Mammary epithelial cell (primary cell): ENCODE measurements around the gene STK26.

Experiments used
- EZH2 ChIP-seq: IDR thresholded peaks from 2 replicates; pipeline ENCODE4 v1.6.1; 2012; ENCODE audit warnings: low read length, inconsistent platforms, borderline replicate concordance
- TF ChIP-seq, protein P1 (sequence below), 2 donors: IDR thresholded peaks in 1 of 2; conservative IDR thresholded peaks in 1 of 2; 2 replicates each; pipeline ENCODE4 v1.5.1; 2011 to 2012; ENCODE audit warnings: inconsistent platforms in 2 of 2, low read length in 2 of 2, mild to moderate bottlenecking in 2 of 2, control low read depth in 1 of 2, low read depth in 1 of 2; ENCODE audit not compliant: insufficient read depth in 1 of 2; ENCODE audit errors: extremely low read depth in 1 of 2

GRCh38 chrX:132119283-132119682 is 96.2 kb downstream of the STK26 start:
- TF ChIP-seq, protein P1, sequence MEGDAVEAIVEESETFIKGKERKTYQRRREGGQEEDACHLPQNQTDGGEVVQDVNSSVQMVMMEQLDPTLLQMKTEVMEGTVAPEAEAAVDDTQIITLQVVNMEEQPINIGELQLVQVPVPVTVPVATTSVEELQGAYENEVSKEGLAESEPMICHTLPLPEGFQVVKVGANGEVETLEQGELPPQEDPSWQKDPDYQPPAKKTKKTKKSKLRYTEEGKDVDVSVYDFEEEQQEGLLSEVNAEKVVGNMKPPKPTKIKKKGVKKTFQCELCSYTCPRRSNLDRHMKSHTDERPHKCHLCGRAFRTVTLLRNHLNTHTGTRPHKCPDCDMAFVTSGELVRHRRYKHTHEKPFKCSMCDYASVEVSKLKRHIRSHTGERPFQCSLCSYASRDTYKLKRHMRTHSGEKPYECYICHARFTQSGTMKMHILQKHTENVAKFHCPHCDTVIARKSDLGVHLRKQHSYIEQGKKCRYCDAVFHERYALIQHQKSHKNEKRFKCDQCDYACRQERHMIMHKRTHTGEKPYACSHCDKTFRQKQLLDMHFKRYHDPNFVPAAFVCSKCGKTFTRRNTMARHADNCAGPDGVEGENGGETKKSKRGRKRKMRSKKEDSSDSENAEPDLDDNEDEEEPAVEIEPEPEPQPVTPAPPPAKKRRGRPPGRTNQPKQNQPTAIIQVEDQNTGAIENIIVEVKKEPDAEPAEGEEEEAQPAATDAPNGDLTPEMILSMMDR (conservative IDR thresholded peaks at IDR 0.05 in 1 of 2, IDR thresholded peaks at IDR 0.05 in 1 of 2; ENCODE audit: extremely low read depth in 1 of 2, insufficient read depth in 1 of 2, low read depth in 1 of 2, low read length in 2 of 2): no peak
- no peak for TF ChIP-seq EZH2
